ENCODE data around the gene ZIK1. TPM values are rescaled to one million over a fixed set of nuclear protein-coding genes. Genes with fewer than 3 reads are reported as not detected.

The ZIK1 gene
- total and polyA plus RNA-seq, 2 of the 4 experiments (the other 2 are of a cell fraction) = 4.1 to 11.8 TPM

- H4K5ac ChIP-seq (ENCODE audit: low read depth, low read length) = no peak overlapping the region
- no peak overlapping the region for H2BK120ac ChIP-seq (ENCODE audit: low read depth, low read length)
- dilution Hi-C loops (cut with HindIII; ENCODE audit: low sequenced_read_pairs, unreplicated experiment) = no loop called here
- no TSS peak for BruUV-seq (replicated peaks)
- no peak overlapping the region for H2BK5ac ChIP-seq (ENCODE audit: low read depth, low read length, poor library complexity, severe bottlenecking)
- H2BK20ac ChIP-seq (ENCODE audit: low read depth, low read length) = no peak overlapping the region
- no peak overlapping the region for H3K9ac ChIP-seq (ENCODE audit: low read depth, low read length)
- H4K91ac ChIP-seq (ENCODE audit: insufficient read depth, low read depth, low read length) = no peak overlapping the region
- no peak overlapping the region for H2BK15ac ChIP-seq (ENCODE audit: low read depth, low read length)
- ATAC-seq (ENCODE audit: low read depth) (no peak), DNase-seq (no peak)
- no peak overlapping the region for H3K4me2 ChIP-seq (ENCODE audit: low read depth, low read length)
- no peak overlapping the region for H3K14ac ChIP-seq (replicated peaks; ENCODE audit: low read depth, low read length)
- no peak overlapping the region for H3K56ac ChIP-seq (ENCODE audit: extremely low read depth, insufficient read depth, low read length)
- no peak overlapping the region for H3K4me3 ChIP-seq (ENCODE audit: insufficient read depth, low read depth, low read length)
- no peaks in the 10 kb centered on the region for H3K9me1 ChIP-seq (ENCODE audit: insufficient read depth, low read length)
- H4K20me1 ChIP-seq (ENCODE audit: insufficient read depth, low read length) = no peaks in the 10 kb centered on the region
- in situ Hi-C loops (cut with MboI; ENCODE audit: low sequenced_read_pairs) = no loop called here
- H3K36me3 ChIP-seq (ENCODE audit: control insufficient read depth, insufficient read depth, low read length) = peaks cover 56% of the 10 kb centered on the region
- no peaks in the 10 kb centered on the region for H3K27me3 ChIP-seq (ENCODE audit: control insufficient read depth, insufficient read depth, low read length)
- no peak overlapping the region for H3K18ac ChIP-seq (ENCODE audit: low read depth, low read length)
- peaks cover 32 to 42% of the 10 kb centered on the region in 2 experiments for H3K79me1 ChIP-seq (ENCODE audit: low read depth in 1 of 2, low read length in 2 of 2)
- ChIA-PET POLR2A (ENCODE audit: unreplicated experiment) (no interaction called here), CTCF (no interaction called here)
- H3K4ac ChIP-seq (ENCODE audit: low read depth, low read length) = no peak overlapping the region
- intact Hi-C loops (cut with micrococcal nuclease) = no loop called here
- no peak overlapping the region for H4K8ac ChIP-seq (ENCODE audit: low read depth in 2 of 2, low read length in 2 of 2)
- no peaks in the 10 kb centered on the region for H3K4me1 ChIP-seq (ENCODE audit: control insufficient read depth, insufficient read depth, low read length)
- H2AK5ac ChIP-seq (ENCODE audit: low read depth, low read length) = no peak overlapping the region
- H2AK9ac ChIP-seq (replicated peaks; ENCODE audit: low read depth, low read length, poor library complexity) = no peak overlapping the region
- no peak overlapping the region for H3K23ac ChIP-seq (ENCODE audit: low read depth, low read length)
- H3K9me3 ChIP-seq (ENCODE audit: control insufficient read depth, insufficient read depth, low read length) = peaks cover 70% of the 10 kb centered on the region
- H2AFZ ChIP-seq (replicated peaks; ENCODE audit: low read length, poor library complexity) = no peak overlapping the region
- no peak for TF ChIP-seq FOS (IDR thresholded peaks at IDR 0.05; ENCODE audit: low read depth, low read length)
- TF ChIP-seq ELK1 (IDR thresholded peaks at IDR 0.05; ENCODE audit: borderline replicate concordance, low read depth, low read length) = no peak
- no peak for TF ChIP-seq MAZ (IDR thresholded peaks at IDR 0.05; ENCODE audit: borderline replicate concordance, low read depth, low read length)
- TF ChIP-seq CEBPB (IDR thresholded peaks at IDR 0.05; ENCODE audit: low read depth, low read length) = no peak
- TF ChIP-seq CHD1 (IDR thresholded peaks at IDR 0.05; ENCODE audit: low read depth, low read length) = no peak
- no peak for TF ChIP-seq MAFK (IDR thresholded peaks at IDR 0.05; ENCODE audit: low read depth, low read length)
- no peak for TF ChIP-seq NFE2L2 (IDR thresholded peaks at IDR 0.05; ENCODE audit: low read depth, low read length)
- TF ChIP-seq RFX5 (IDR thresholded peaks at IDR 0.05; ENCODE audit: low read depth, low read length) = no peak
- no peak for TF ChIP-seq BHLHE40 (IDR thresholded peaks at IDR 0.05; ENCODE audit: low read depth, low read length)
- TF ChIP-seq RCOR1 (IDR thresholded peaks at IDR 0.05; ENCODE audit: insufficient replicate concordance, low read length) = no peak
- no peak for TF ChIP-seq SMC3 (IDR thresholded peaks at IDR 0.05; ENCODE audit: low read depth, low read length)
- TF ChIP-seq CTCF (conservative IDR thresholded peaks at IDR 0.05; ENCODE audit: low read depth, low read length) = no peak
- TF ChIP-seq USF2 (IDR thresholded peaks at IDR 0.05; ENCODE audit: low read depth, low read length) = no peak
- TF ChIP-seq MXI1 (IDR thresholded peaks at IDR 0.05; ENCODE audit: borderline replicate concordance, low read depth, low read length) = no peak
- TF ChIP-seq RAD21 (IDR thresholded peaks at IDR 0.05; ENCODE audit: low read length) = no peak
- H3K27ac ChIP-seq (ENCODE audit: insufficient read depth, low read length) = no peak overlapping the region
Observed at GRCh38 chr19:57623091-57623490, 39.1 kb downstream of the ZIK1 start.

All from IMR-90 (cell line).